GM12801 (cell line): ENCODE data around the gene SYMPK.

ENCODE experiments used
- CTCF ChIP-seq: IDR thresholded peaks from one replicate; pipeline ENCODE4 v1.5.1; 2011; ENCODE audit warnings: control low read depth; ENCODE audit not compliant: insufficient read length; ENCODE audit errors: extremely low read depth

SYMPK gene

GRCh38 chr19:45860359-45861259 is 2.3 kb downstream of the SYMPK start:
- no peak for TF ChIP-seq CTCF

GRCh38 chr19:45854167-45854778 is 8.7 kb downstream of the SYMPK start:
- no peak for TF ChIP-seq CTCF

GRCh38 chr19:45852983-45853382 is 10.0 kb downstream of the SYMPK start:
- TF ChIP-seq CTCF = no peak

GRCh38 chr19:45852145-45852750 is 10.7 kb downstream of the SYMPK start:
- TF ChIP-seq CTCF = no peak

GRCh38 chr19:45848922-45849321 is 14.0 kb downstream of the SYMPK start:
- no peak for TF ChIP-seq CTCF

GRCh38 chr19:45847663-45848062 is 15.3 kb downstream of the SYMPK start:
- TF ChIP-seq CTCF = no peak

- no peak for TF ChIP-seq CTCF
Measured at GRCh38 chr19:45842198-45842597, 20.7 kb downstream of the SYMPK start.
